Transverse colon (tissue), 4 donors: ENCODE data around the gene CYP21A2.
"Not testable (repeated sequence)": the region's sequence is repeated elsewhere in the genome, so short reads cannot be mapped to it uniquely, and the experiment has no call there.

Source experiments
- CTCF ChIP-seq, 5 experiments: fragments of 200-600 bp in 3 of 5; fragments of 450-650 bp in 2 of 5; sonication (generic) in 3 of 5; IDR thresholded peaks; 1 replicate in 2 of 5; 2 replicates in 3 of 5; pipeline ENCODE4 v1.5.1; 2016 to 2017; ENCODE audit warnings: antibody characterized with exemption in 5 of 5, inconsistent platforms in 3 of 5, mild to moderate bottlenecking in 2 of 5, moderate library complexity in 1 of 5
- POLR2AphosphoS5 ChIP-seq, 3 donors: sonication (generic); formaldehyde crosslinking; IDR thresholded peaks; one replicate each; pipeline ENCODE4 v1.6.1; 2016; ENCODE audit warnings: antibody characterized with exemption in 3 of 3

GRCh38 chr6:32008616-32009015, 29.6 kb upstream of the CYP21A2 start:
- not testable (repeated sequence) for TF ChIP-seq CTCF, POLR2AphosphoS5 (IDR thresholded peaks at IDR 0.05)
